A172 (cell line): Measurements from ENCODE around the gene FZD2. TPM values are rescaled to one million over a fixed set of nuclear protein-coding genes. Genes with fewer than 3 reads are reported as not detected.
"Not testable (repeated sequence)": the region's sequence is repeated elsewhere in the genome, so short reads cannot be mapped to it uniquely, and the experiment has no call there.

Source experiments
- DNase-seq: peaks from one replicate; pipeline ENCODE4 v3.0.0-alpha.2; 2015; ENCODE audit warnings: low spot score
- total RNA-seq: library from RNA; depleted of rRNA; stranded (reverse); fragments of >200 nt; shearing (Covaris generic); gene quantifications from 2 replicates; pipeline ENCODE4 v1.2.3, GENCODE V29; 2014

Gene FZD2
- total RNA-seq, 1 experiment from 2014 or later, result 18.2 TPM

- DNase-seq, result no peak
Observed at GRCh38 chr17:44575403-44575802, 18.1 kb downstream of the FZD2 start.

GRCh38 chr17:44578947-44579346, 21.7 kb downstream of the FZD2 start:
- DNase-seq, result no peak

- DNase-seq, result no peak
Observed at GRCh38 chr17:44581868-44582267, 24.6 kb downstream of the FZD2 start.

GRCh38 chr17:44584443-44584842, 27.2 kb downstream of the FZD2 start:
- DNase-seq, result no peak

- DNase-seq, result no peak
Observed at GRCh38 chr17:44585315-44585714, 28.0 kb downstream of the FZD2 start.

GRCh38 chr17:44587339-44587738, 30.1 kb downstream of the FZD2 start:
- DNase-seq, result peak; percentile 99

GRCh38 chr17:44589316-44590071, 32.2 kb downstream of the FZD2 start:
- no peak for DNase-seq

GRCh38 chr17:44590072-44590462, 32.8 kb downstream of the FZD2 start:
- DNase-seq, result not testable (repeated sequence)

- not testable (repeated sequence) for DNase-seq
Observed at GRCh38 chr17:44590762-44591161, 33.5 kb downstream of the FZD2 start.

- DNase-seq, result no peak
Observed at GRCh38 chr17:44591206-44591605, 33.9 kb downstream of the FZD2 start.

GRCh38 chr17:44593156-44593555, 35.9 kb downstream of the FZD2 start:
- no peak for DNase-seq

- DNase-seq, result no peak
Observed at GRCh38 chr17:44595216-44595775, 38.0 kb downstream of the FZD2 start.

GRCh38 chr17:44598329-44598728, 41.0 kb downstream of the FZD2 start:
- DNase-seq, result no peak

GRCh38 chr17:44598932-44599297, 41.6 kb downstream of the FZD2 start:
- DNase-seq, result no peak

- DNase-seq, result peak; percentile 83
Observed at GRCh38 chr17:44599298-44600175, 42.3 kb downstream of the FZD2 start.

GRCh38 chr17:44601539-44601938, 44.3 kb downstream of the FZD2 start:
- DNase-seq, result no peak

GRCh38 chr17:44601973-44602372, 44.7 kb downstream of the FZD2 start:
- DNase-seq, result no peak

- DNase-seq, result no peak
Observed at GRCh38 chr17:44602390-44602789, 45.1 kb downstream of the FZD2 start.

GRCh38 chr17:44602970-44603369, 45.7 kb downstream of the FZD2 start:
- DNase-seq, result no peak

- DNase-seq, result no peak
Observed at GRCh38 chr17:44604116-44604761, 47.0 kb downstream of the FZD2 start.

- DNase-seq, result no peak
Observed at GRCh38 chr17:44604768-44605485, 47.6 kb downstream of the FZD2 start.

- no peak for DNase-seq
Observed at GRCh38 chr17:44606658-44607057, 49.4 kb downstream of the FZD2 start.
